ENCODE data around the gene ANO6. TPM values are rescaled to one million over a fixed set of nuclear protein-coding genes. Genes with fewer than 3 reads are reported as not detected.
"Not testable (repeated sequence)": the region's sequence is repeated elsewhere in the genome, so short reads cannot be mapped to it uniquely, and the experiment has no call there.

The ANO6 gene
- polyA plus RNA-seq, 2 donors = 2.6 to 6.9 TPM

DNA sequence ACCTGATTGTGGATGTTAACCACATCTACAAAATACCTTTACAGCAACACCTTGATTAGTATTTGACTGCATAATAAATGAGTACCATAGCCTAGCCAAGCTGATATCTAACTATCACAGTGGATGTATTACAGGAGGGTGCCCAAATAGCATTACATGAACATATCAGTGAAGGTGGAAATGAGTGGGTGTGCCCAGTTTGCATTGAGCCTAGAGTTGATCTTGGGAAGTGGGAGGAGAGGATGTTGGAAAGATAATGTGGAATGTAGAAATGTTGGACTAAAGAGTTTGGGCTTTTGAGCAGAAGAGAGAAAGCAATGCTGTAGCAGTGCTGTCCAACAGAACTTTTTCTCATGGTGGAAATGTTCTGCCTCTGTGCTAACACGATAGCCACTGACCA, 98.9 kb downstream of the ANO6 start:
- Histone ChIP-seq H3K4me1 (ENCODE audit: control insufficient read depth in 2 of 2, insufficient read depth in 2 of 2, low read length in 1 of 2) (no peaks in the 10 kb centered on the region), H3K9me3 (ENCODE audit: control insufficient read depth in 2 of 2, insufficient read depth in 1 of 2, low read depth in 1 of 2, low read length in 1 of 2) (no peaks in the 10 kb centered on the region), H3K27ac (ENCODE audit: low read depth in 2 of 2, low read length in 1 of 2) (no peak overlapping the region), H3K4me3 (ENCODE audit: low read depth in 1 of 2, low read length in 2 of 2) (no peak overlapping the region), H3K27me3 (ENCODE audit: control insufficient read depth in 1 of 2, insufficient read depth in 2 of 2, low read length in 2 of 2) (no peaks in the 10 kb centered on the region), H3K36me3 (ENCODE audit: control insufficient read depth in 2 of 2, insufficient read depth in 2 of 2, low read length in 1 of 2) (peaks cover 0 to 3% of the 10 kb centered on the region in 2 donors)
- WGBS, 2 donors = 93% methylated on average over 1 of the region's 1 CpG

DNA sequence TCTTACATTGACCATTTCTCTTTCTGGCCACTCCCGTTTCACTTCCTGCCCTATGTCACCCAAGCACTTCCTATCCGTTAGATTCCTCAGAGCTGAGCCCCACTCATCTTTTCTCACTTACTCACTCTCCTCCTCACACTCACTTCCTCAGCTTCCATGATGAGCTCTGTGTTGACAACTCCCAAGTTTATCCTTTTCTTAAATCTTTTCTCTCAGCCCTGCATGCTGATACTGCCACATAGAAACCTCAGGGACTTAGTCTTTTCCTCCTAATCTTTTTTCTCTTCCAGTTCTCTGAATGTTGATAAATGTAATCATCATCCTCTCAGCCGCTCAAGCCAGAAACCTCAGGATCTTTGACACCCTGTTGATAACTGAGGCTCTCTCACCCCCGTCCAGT, 99.6 kb downstream of the ANO6 start:
- 92% methylated on average over 4 of the region's 4 CpGs for WGBS, 2 donors
- H3K9me3 ChIP-seq (ENCODE audit: control insufficient read depth in 2 of 2, insufficient read depth in 1 of 2, low read depth in 1 of 2, low read length in 1 of 2) = no peaks in the 10 kb centered on the region
- no peak overlapping the region for H3K4me3 ChIP-seq (ENCODE audit: low read depth in 1 of 2, low read length in 2 of 2)
- H3K36me3 ChIP-seq (ENCODE audit: control insufficient read depth in 2 of 2, insufficient read depth in 2 of 2, low read length in 1 of 2) = peaks cover 0 to 3% of the 10 kb centered on the region in 2 donors
- no peaks in the 10 kb centered on the region for H3K27me3 ChIP-seq (ENCODE audit: control insufficient read depth in 1 of 2, insufficient read depth in 2 of 2, low read length in 2 of 2)
- no peak overlapping the region for H3K27ac ChIP-seq (ENCODE audit: low read depth in 2 of 2, low read length in 1 of 2)
- no peaks in the 10 kb centered on the region for H3K4me1 ChIP-seq (ENCODE audit: control insufficient read depth in 2 of 2, insufficient read depth in 2 of 2, low read length in 1 of 2)

- H3K9me3 ChIP-seq (ENCODE audit: control insufficient read depth in 2 of 2, insufficient read depth in 1 of 2, low read depth in 1 of 2, low read length in 1 of 2); H3K4me3 ChIP-seq (ENCODE audit: low read depth in 1 of 2, low read length in 2 of 2); H3K27me3 ChIP-seq (ENCODE audit: control insufficient read depth in 1 of 2, insufficient read depth in 2 of 2, low read length in 2 of 2); H3K36me3 ChIP-seq (ENCODE audit: control insufficient read depth in 2 of 2, insufficient read depth in 2 of 2, low read length in 1 of 2); H3K4me1 ChIP-seq (ENCODE audit: control insufficient read depth in 2 of 2, insufficient read depth in 2 of 2, low read length in 1 of 2); H3K27ac ChIP-seq (ENCODE audit: low read depth in 2 of 2, low read length in 1 of 2): not testable (repeated sequence)
- WGBS, 2 donors = 88 to 93% methylated on average over 2 to 3 of the region's 3 CpGs
Measured at GRCh38 chr12:45317261-45317660, 101.4 kb downstream of the ANO6 start.

DNA sequence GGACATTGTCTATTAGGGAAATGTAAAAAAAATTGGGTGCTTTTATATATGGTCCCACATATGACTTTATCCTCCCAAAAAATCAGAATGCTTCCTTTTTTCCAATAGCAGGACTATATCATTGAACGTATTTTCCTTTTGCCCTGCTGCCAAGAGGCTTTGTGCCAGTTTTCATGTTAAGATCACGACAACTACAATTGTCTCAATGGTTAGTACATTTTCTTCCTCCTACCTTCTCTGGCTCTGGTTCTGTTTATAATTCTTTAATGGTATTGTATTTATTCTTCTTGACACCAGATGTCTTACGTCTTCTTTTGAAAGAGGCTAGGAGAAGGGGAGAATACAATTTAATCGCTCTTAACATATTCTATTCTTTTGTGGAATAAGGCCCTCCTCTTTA, 106.9 kb downstream of the ANO6 start:
- peaks cover 0 to 2% of the 10 kb centered on the region in 2 donors for H3K36me3 ChIP-seq (ENCODE audit: control insufficient read depth in 2 of 2, insufficient read depth in 2 of 2, low read length in 1 of 2)
- H3K9me3 ChIP-seq (ENCODE audit: control insufficient read depth in 2 of 2, insufficient read depth in 1 of 2, low read depth in 1 of 2, low read length in 1 of 2) = no peaks in the 10 kb centered on the region
- no peaks in the 10 kb centered on the region for H3K27me3 ChIP-seq (ENCODE audit: control insufficient read depth in 1 of 2, insufficient read depth in 2 of 2, low read length in 2 of 2)
- no peaks in the 10 kb centered on the region for H3K4me1 ChIP-seq (ENCODE audit: control insufficient read depth in 2 of 2, insufficient read depth in 2 of 2, low read length in 1 of 2)
- WGBS, 2 donors = 62 to 73% methylated on average over 4 of the region's 4 CpGs
- no peak overlapping the region for H3K27ac ChIP-seq (ENCODE audit: low read depth in 2 of 2, low read length in 1 of 2)
- no peak overlapping the region for H3K4me3 ChIP-seq (ENCODE audit: low read depth in 1 of 2, low read length in 2 of 2)

GRCh38 chr12:45324391-45324790, 108.5 kb downstream of the ANO6 start:
- H3K4me3 ChIP-seq (ENCODE audit: low read depth in 1 of 2, low read length in 2 of 2) = no peak overlapping the region
- no peaks in the 10 kb centered on the region for H3K9me3 ChIP-seq (ENCODE audit: control insufficient read depth in 2 of 2, insufficient read depth in 1 of 2, low read depth in 1 of 2, low read length in 1 of 2)
- H3K4me1 ChIP-seq (ENCODE audit: control insufficient read depth in 2 of 2, insufficient read depth in 2 of 2, low read length in 1 of 2) = no peaks in the 10 kb centered on the region
- WGBS, 2 donors = 34 to 40% methylated on average over 4 of the region's 4 CpGs
- no peaks in the 10 kb centered on the region for H3K27me3 ChIP-seq (ENCODE audit: control insufficient read depth in 1 of 2, insufficient read depth in 2 of 2, low read length in 2 of 2)
- H3K27ac ChIP-seq (ENCODE audit: low read depth in 2 of 2, low read length in 1 of 2) = no peak overlapping the region
- peaks cover 0 to 2% of the 10 kb centered on the region in 2 donors for H3K36me3 ChIP-seq (ENCODE audit: control insufficient read depth in 2 of 2, insufficient read depth in 2 of 2, low read length in 1 of 2)

DNA sequence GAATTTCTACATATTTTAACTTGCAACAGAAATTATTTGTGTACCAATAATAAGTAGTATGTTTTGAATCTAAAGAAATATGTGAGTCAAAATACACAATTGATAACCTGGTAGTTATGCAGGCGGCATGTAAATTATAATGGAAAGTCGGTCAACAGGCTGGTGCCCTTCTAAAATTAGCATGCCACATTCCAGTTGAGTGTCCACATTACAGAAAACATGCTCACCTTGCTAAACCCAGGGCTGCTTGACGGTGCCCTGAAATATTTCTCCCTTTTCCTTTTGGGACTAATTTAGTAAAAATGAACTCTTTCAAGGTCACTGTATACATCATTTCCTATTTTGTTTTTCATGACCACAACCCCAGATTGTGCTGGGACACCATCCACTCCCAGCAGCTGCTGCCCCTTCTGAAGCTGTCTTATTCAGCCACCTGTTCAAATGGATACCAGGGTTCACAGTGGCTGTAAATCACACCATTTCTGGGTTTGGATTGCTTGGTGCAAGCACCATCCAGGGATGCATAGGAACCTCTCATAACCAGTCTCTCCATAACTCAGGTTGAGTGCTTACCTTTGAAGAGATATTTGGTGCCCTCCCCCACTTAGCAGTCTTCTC, 110.6 kb downstream of the ANO6 start:
- Histone ChIP-seq H3K9me3 (ENCODE audit: control insufficient read depth in 2 of 2, insufficient read depth in 1 of 2, low read depth in 1 of 2, low read length in 1 of 2) (no peaks in the 10 kb centered on the region), H3K36me3 (ENCODE audit: control insufficient read depth in 2 of 2, insufficient read depth in 2 of 2, low read length in 1 of 2) (peaks cover 0 to 2% of the 10 kb centered on the region in 2 donors), H3K4me1 (ENCODE audit: control insufficient read depth in 2 of 2, insufficient read depth in 2 of 2, low read length in 1 of 2) (no peaks in the 10 kb centered on the region), H3K4me3 (ENCODE audit: low read depth in 1 of 2, low read length in 2 of 2) (no peak overlapping the region), H3K27me3 (ENCODE audit: control insufficient read depth in 1 of 2, insufficient read depth in 2 of 2, low read length in 2 of 2) (no peaks in the 10 kb centered on the region), H3K27ac (ENCODE audit: low read depth in 2 of 2, low read length in 1 of 2) (no peak overlapping the region)
- 94 to 95% methylated on average over 3 of the region's 3 CpGs for WGBS, 2 donors

GRCh38 chr12:45327823-45328383, 112.0 kb downstream of the ANO6 start:
- Histone ChIP-seq H3K36me3 (ENCODE audit: control insufficient read depth in 2 of 2, insufficient read depth in 2 of 2, low read length in 1 of 2) (peaks cover 2 to 3% of the 10 kb centered on the region in 2 donors), H3K9me3 (ENCODE audit: control insufficient read depth in 2 of 2, insufficient read depth in 1 of 2, low read depth in 1 of 2, low read length in 1 of 2) (no peaks in the 10 kb centered on the region), H3K27ac (ENCODE audit: low read depth in 2 of 2, low read length in 1 of 2) (no peak overlapping the region), H3K4me1 (ENCODE audit: control insufficient read depth in 2 of 2, insufficient read depth in 2 of 2, low read length in 1 of 2) (no peaks in the 10 kb centered on the region), H3K27me3 (ENCODE audit: control insufficient read depth in 1 of 2, insufficient read depth in 2 of 2, low read length in 2 of 2) (no peaks in the 10 kb centered on the region), H3K4me3 (ENCODE audit: low read depth in 1 of 2, low read length in 2 of 2) (no peak overlapping the region)
- WGBS, 2 donors = 86 to 88% methylated on average over 2 of the region's 2 CpGs

DNA sequence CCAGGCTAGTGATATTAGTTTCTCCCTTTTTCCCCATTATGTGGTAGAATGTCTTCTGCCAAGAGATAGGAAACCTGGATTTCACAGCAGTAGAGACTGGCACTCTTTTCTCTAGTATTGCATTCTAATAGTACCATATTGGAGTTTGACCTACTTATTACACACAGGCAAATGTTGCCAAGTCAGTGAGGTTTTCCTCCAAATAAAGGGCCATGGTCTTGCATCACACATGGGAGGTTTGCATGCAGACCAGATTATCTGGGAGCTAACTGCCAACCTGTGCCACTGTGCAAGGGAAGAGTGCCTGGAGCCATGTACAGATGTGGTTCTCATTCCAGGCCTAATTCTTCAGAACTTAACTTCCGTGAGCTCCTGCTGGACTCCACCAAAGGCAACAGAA, 113.3 kb downstream of the ANO6 start:
- Histone ChIP-seq H3K4me3 (ENCODE audit: low read depth in 1 of 2, low read length in 2 of 2) (no peak overlapping the region), H3K27ac (ENCODE audit: low read depth in 2 of 2, low read length in 1 of 2) (no peak overlapping the region), H3K9me3 (ENCODE audit: control insufficient read depth in 2 of 2, insufficient read depth in 1 of 2, low read depth in 1 of 2, low read length in 1 of 2) (no peaks in the 10 kb centered on the region), H3K36me3 (ENCODE audit: control insufficient read depth in 2 of 2, insufficient read depth in 2 of 2, low read length in 1 of 2) (peaks cover 2 to 3% of the 10 kb centered on the region in 2 donors), H3K4me1 (ENCODE audit: control insufficient read depth in 2 of 2, insufficient read depth in 2 of 2, low read length in 1 of 2) (no peaks in the 10 kb centered on the region), H3K27me3 (ENCODE audit: control insufficient read depth in 1 of 2, insufficient read depth in 2 of 2, low read length in 2 of 2) (no peaks in the 10 kb centered on the region)
- WGBS, 2 donors = 65 to 72% methylated on average over 1 of the region's 1 CpG

DNA sequence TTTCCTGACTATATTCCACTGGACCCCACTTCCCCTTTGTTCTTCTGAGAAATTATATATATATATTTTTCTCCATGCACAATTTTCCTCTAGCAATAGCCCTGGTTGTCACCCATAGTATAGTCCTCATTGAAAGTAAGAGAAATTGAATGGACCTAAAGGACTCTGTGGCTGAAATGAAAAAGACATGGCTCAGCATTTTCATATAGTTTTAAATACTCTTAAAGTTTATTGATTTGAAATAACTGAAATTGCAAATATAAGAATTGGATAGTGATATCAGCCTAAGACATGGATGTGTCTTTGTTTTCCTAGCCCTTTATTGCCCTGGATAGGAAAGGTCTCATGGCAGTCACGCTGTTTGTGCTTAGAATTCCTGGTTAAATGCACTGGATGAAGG, 113.8 kb downstream of the ANO6 start:
- no peaks in the 10 kb centered on the region for H3K4me1 ChIP-seq (ENCODE audit: control insufficient read depth in 2 of 2, insufficient read depth in 2 of 2, low read length in 1 of 2)
- 100% methylated on average over 1 of the region's 1 CpG for WGBS, 2 donors
- H3K4me3 ChIP-seq (ENCODE audit: low read depth in 1 of 2, low read length in 2 of 2) = no peak overlapping the region
- H3K36me3 ChIP-seq (ENCODE audit: control insufficient read depth in 2 of 2, insufficient read depth in 2 of 2, low read length in 1 of 2) = peaks cover 2 to 3% of the 10 kb centered on the region in 2 donors
- no peaks in the 10 kb centered on the region for H3K27me3 ChIP-seq (ENCODE audit: control insufficient read depth in 1 of 2, insufficient read depth in 2 of 2, low read length in 2 of 2)
- H3K9me3 ChIP-seq (ENCODE audit: control insufficient read depth in 2 of 2, insufficient read depth in 1 of 2, low read depth in 1 of 2, low read length in 1 of 2) = no peaks in the 10 kb centered on the region
- no peak overlapping the region for H3K27ac ChIP-seq (ENCODE audit: low read depth in 2 of 2, low read length in 1 of 2)

- Histone ChIP-seq H3K27me3 (ENCODE audit: control insufficient read depth in 1 of 2, insufficient read depth in 2 of 2, low read length in 2 of 2) (no peaks in the 10 kb centered on the region), H3K36me3 (ENCODE audit: control insufficient read depth in 2 of 2, insufficient read depth in 2 of 2, low read length in 1 of 2) (peaks cover 2 to 3% of the 10 kb centered on the region in 2 donors), H3K9me3 (ENCODE audit: control insufficient read depth in 2 of 2, insufficient read depth in 1 of 2, low read depth in 1 of 2, low read length in 1 of 2) (no peaks in the 10 kb centered on the region), H3K27ac (ENCODE audit: low read depth in 2 of 2, low read length in 1 of 2) (no peak overlapping the region), H3K4me3 (ENCODE audit: low read depth in 1 of 2, low read length in 2 of 2) (no peak overlapping the region), H3K4me1 (ENCODE audit: control insufficient read depth in 2 of 2, insufficient read depth in 2 of 2, low read length in 1 of 2) (no peaks in the 10 kb centered on the region)
- 50 to 56% methylated on average over 2 of the region's 2 CpGs for WGBS, 2 donors
Measured at GRCh38 chr12:45331552-45331951, 115.7 kb downstream of the ANO6 start.

Data from esophagus (tissue), 2 donors.